HG03520 (cell line): ENCODE data around the gene ACTR1B.
"Not testable (repeated sequence)": the region's sequence is repeated elsewhere in the genome, so short reads cannot be mapped to it uniquely, and the experiment has no call there.

Experiments used
- ATAC-seq: cut with Tn5 transposase; IDR thresholded peaks from one replicate; pipeline ENCODE4 v1.9.1; 2021; ENCODE audit warnings: mild to moderate bottlenecking, moderate library complexity; ENCODE audit not compliant: unreplicated experiment

Gene ACTR1B

GRCh38 chr2:97663962-97664635 is at the start of gene ACTR1B:
Gene ACTR1B, minus strand, starts transcription at chr2:97664044. Its CDS starts 154 bp downstream, at chr2:97663890.
- ATAC-seq, result peak; percentile 79

GRCh38 chr2:97712693-97713295 is 49.0 kb upstream of the ACTR1B start:
- ATAC-seq, result no peak

- ATAC-seq, result not testable (repeated sequence)
Measured at GRCh38 chr2:97712175-97712574, 48.3 kb upstream of the ACTR1B start.

- ATAC-seq, result no peak
Measured at GRCh38 chr2:97711394-97711711, 47.5 kb upstream of the ACTR1B start.

GRCh38 chr2:97708608-97709007 is 44.8 kb upstream of the ACTR1B start:
- no peak for ATAC-seq

GRCh38 chr2:97708048-97708380 is 44.2 kb upstream of the ACTR1B start:
- no peak for ATAC-seq

GRCh38 chr2:97707362-97708047 is 43.7 kb upstream of the ACTR1B start:
- ATAC-seq, result no peak

GRCh38 chr2:97706708-97707345 is 43.0 kb upstream of the ACTR1B start:
- ATAC-seq, result no peak

GRCh38 chr2:97706112-97706511 is 42.3 kb upstream of the ACTR1B start:
- no peak for ATAC-seq

GRCh38 chr2:97704989-97705388 is 41.1 kb upstream of the ACTR1B start:
- no peak for ATAC-seq

GRCh38 chr2:97703741-97704140 is 39.9 kb upstream of the ACTR1B start:
- ATAC-seq, result no peak

GRCh38 chr2:97702731-97703470 is 39.1 kb upstream of the ACTR1B start:
- no peak for ATAC-seq

- ATAC-seq, result no peak
Measured at GRCh38 chr2:97701851-97702465, 38.1 kb upstream of the ACTR1B start.

- ATAC-seq, result no peak
Measured at GRCh38 chr2:97701186-97701585, 37.3 kb upstream of the ACTR1B start.

GRCh38 chr2:97699765-97700444 is 36.1 kb upstream of the ACTR1B start:
- peak; percentile 64 for ATAC-seq

GRCh38 chr2:97698530-97698929 is 34.7 kb upstream of the ACTR1B start:
- no peak for ATAC-seq

GRCh38 chr2:97697252-97698235 is 33.7 kb upstream of the ACTR1B start:
- no peak for ATAC-seq

GRCh38 chr2:97695744-97696143 is 31.9 kb upstream of the ACTR1B start:
- ATAC-seq, result no peak

- no peak for ATAC-seq
Measured at GRCh38 chr2:97693476-97693875, 29.6 kb upstream of the ACTR1B start.
